Erythroblast (primary cell): ENCODE results near the gene INSYN2A.

Experiments
- GATA1 ChIP-seq: IDR thresholded peaks from 2 replicates; pipeline ENCODE4 v1.6.1; 2011; ENCODE audit warnings: low read depth, mild to moderate bottlenecking, control low read depth, low read length, moderate library complexity
- POLR2A ChIP-seq: IDR thresholded peaks from 2 replicates; pipeline ENCODE4 v1.6.1; 2011; ENCODE audit warnings: mild to moderate bottlenecking, low read length

DNA sequence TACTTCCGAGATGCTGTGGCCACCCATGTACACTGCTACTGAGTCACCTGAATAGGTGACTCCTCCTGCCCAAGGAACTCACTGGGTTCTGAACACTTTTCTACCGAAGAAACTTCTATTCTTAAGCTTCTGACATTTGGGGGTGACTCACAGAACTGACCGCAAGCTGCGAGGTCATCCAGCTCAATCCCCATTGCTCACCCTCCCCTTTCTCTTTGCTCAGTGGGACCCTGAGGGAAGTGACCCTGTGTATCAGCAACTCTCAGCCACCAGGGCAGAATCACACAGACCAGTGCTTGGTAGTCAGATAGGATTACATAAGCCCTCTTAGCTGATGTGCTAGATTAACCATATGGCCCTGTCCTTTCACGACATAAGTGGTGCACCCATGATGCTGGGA, 46.3 kb downstream of the INSYN2A start:
- no peak for TF ChIP-seq POLR2A
- TF ChIP-seq GATA1, result no peak
